NCI-H345 (cell line): ENCODE results near the gene CPNE5.
"Not testable (repeated sequence)": the region's sequence is repeated elsewhere in the genome, so short reads cannot be mapped to it uniquely, and the experiment has no call there.

Experiments
- DNase-seq: peaks from one replicate; lab custom pipeline; 2025; lab: John Stamatoyannopoulos, UW

Gene CPNE5

GRCh38 chr6:36815962-36816735 is 23.1 kb downstream of the CPNE5 start:
- DNase-seq: no peak

DNA sequence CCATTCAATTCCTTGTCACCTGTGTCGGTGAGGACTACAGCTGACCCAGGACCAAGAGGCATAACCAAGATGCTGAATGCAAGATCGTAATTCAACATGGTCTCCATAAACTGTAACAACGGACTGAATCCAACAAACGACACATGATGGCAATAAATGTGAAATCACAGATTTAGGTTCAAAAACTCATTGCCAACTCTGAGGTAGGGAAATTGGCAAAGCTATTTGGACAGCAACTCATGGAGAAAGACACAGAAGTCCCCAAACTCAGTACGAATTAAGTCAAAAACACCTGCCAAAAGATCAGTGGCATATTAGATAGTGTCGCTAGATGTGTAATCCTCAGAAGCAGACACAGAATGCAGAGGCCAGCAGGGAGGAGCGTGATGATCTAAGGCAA is 25.0 kb downstream of the CPNE5 start:
- DNase-seq: no peak

- no peak for DNase-seq
Measured at GRCh38 chr6:36813526-36813925, 25.7 kb downstream of the CPNE5 start.

DNA sequence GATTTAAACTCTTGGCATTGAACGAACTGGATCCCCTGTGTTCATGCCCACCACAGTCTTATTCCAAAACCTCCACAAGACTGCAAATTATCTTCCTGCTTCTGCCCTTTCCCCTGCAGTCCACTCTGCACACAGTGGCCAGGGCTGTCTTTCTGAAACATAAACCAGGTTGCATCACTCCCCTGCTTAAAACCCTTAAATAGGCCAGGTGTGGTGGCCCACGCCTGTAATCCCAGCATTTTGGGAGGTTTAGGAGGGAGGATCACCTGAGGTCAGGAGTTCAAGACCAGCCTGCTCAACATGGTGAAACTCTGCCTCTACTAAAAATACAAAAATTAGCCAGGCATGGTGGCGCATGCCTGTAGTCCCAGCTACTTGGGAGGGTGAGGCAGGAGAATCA is 26.2 kb downstream of the CPNE5 start:
- DNase-seq: not testable (repeated sequence)

DNA sequence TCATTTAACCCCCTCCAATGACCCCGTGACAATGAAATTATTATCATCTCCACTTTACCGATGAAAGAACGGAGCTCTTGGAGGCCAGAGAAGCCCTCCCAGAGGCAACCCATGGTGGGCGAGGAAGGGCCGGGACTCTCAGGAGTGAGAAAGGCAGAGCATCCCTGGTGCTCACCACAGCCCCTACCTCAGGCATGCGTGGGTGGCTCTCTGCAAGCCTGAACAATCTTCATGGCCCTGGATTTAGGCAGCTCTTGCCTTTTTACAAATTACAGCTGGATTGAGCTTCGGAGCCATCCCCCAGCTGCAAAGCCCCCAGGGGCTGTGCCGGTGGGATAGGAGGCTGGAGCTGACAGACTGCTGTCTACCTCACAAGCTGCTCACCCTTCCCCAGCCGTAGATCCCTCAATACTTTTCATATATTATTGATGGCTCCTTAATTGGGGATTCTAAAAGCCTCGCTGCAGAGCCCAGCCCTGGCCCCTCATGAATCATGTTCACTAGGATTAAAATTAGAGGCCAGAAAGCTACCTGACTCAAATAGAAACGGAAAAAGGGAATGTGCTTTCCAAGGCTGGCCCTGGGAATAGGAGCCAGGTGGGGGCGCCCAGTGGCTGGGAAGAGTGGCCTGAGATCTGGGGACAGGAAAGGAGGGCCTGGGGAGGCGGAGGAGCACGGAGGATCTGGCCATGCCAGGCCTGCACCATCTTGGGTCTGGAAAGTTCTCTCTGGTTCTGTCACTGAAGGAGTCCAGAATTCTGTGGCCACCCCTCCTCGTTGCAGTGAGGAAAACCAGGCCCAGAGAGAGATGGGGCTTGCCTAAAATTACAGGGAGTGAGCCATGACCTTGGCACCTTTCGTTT is 29.1 kb downstream of the CPNE5 start:
- no peak for DNase-seq

DNA sequence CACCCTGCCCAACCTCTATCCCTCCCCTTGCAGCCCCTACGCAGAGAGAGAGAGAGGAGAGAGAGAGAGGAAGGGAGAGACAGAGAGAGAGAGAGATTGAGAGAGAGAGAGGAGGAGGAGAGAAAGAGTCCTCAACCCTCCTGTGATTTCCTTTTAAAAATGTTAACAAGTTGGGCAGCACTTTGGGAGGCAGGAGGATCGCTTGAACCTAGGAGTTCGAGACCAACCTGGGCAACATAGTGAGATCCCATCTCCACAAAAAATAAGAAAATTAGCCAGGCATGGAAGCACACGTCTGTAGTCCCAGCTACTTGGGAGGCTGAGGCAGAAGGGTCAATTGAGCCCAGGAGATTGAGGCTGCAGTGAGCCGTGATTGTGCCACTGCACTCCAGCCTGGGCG is 30.1 kb downstream of the CPNE5 start:
- DNase-seq: no peak

DNA sequence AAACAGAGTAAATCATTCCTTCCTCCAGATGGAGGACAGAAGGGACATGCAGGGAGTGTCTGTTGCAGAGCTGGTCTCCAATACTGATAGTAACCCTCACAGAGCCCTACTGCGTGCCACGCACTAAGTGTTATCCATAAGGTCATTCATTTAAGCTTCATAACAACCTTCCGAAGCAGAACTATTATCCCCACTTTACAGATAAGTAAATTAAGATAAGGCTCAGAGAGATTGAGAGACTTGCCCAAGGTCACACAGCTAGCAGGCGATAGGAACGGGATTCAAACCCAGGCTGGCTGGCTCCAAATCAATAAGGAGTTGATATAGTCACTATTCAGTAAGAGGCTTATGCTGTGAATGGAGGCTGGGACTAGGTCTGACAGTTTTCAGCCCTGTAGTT is 30.6 kb downstream of the CPNE5 start:
- no peak for DNase-seq

- no peak for DNase-seq
Measured at GRCh38 chr6:36807750-36808149, 31.5 kb downstream of the CPNE5 start.

DNA sequence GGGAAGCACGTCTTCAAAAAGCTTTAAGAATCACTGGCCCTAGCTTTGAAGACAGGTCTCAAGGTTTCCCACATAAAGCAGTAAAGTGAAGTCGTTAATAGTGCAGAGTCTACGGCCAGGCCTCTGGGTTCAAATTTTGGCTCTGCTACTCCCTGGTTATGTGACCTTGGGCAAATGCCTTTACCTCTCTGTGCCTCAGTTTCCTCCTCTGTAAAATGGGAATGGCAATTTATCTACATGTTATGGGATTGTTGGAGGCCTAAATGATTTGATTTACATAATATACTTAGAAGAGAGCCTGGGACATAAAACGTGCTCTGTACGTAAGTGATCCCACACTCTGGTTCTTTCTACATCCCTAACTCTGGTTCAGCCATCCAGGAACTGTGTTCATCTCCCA is 32.1 kb downstream of the CPNE5 start:
- no peak for DNase-seq

- no peak for DNase-seq
Measured at GRCh38 chr6:36805917-36806316, 33.3 kb downstream of the CPNE5 start.

DNA sequence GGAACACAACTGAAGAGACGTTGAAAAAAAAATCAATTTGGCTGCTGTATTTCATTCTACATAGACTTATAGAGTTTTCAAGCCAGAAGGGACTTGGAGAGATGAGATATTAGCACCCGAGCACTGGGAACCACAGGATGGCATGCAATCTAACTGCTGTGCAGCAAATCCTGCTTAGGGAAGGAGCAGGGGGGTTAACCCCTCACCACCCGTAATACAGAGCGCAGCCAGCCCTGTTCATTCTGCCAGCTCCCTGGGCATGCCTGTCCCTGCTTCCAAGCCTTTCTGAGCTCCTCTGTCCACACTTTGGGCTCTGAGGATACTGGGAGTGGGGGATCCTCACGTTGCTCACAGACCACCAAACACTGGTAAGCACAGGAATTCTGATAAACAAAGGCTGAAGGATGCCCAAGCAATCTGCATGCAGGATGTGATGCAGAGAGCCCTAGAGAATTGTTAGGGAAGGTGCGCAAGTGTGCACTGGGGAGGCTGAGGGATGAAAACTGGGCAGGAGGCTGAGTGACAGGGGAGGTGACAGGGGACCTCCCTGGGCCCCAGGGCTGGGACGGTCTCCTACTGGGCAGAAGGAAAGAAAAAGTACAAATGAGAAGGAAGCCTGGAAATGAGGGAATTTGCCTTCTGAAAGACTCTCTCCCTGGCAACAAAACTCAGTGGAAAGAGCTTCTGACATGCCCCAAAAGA is 34.0 kb downstream of the CPNE5 start:
- DNase-seq: no peak

DNA sequence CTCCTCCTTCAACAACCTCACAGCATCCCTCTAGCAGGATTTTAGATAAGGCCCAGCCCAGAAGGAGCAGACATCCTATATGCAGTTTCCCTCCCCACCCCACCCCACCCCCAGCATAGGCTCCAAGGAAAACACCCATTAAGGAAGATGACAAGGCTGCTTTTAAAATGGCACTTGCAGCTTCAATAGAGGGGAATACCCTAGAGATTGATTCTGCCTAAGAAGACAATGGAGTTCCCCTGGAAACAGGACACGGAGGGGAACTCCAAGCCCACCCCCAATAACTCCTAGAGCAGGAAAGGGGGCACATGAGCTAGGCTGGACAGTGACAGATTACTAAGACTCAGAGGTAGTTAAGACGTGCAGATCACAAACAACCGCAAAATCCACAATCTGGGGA is 34.7 kb downstream of the CPNE5 start:
- DNase-seq: no peak

DNA sequence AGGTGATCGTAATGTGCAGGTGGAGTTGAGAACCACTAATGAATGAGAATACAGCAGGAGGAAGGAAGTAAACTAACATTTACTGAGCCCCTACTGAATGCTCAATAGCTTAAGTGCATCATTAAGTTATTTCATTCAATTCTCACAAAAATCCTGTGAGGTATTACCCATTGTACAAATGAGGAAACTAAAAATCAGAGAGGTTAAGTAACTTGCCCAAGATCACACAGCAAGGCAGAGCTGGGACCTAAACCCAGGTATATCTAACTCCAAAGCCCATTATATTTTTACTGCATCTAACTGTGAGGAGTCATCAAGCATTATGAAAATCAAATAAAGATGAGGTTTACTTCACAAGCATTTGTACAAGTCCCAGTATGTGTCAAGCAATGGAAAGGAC is 35.3 kb downstream of the CPNE5 start:
- no peak for DNase-seq

GRCh38 chr6:36803482-36803881 is 35.8 kb downstream of the CPNE5 start:
- no peak for DNase-seq

- DNase-seq: peak; percentile 33
Measured at GRCh38 chr6:36800223-36801076, 38.8 kb downstream of the CPNE5 start.

DNA sequence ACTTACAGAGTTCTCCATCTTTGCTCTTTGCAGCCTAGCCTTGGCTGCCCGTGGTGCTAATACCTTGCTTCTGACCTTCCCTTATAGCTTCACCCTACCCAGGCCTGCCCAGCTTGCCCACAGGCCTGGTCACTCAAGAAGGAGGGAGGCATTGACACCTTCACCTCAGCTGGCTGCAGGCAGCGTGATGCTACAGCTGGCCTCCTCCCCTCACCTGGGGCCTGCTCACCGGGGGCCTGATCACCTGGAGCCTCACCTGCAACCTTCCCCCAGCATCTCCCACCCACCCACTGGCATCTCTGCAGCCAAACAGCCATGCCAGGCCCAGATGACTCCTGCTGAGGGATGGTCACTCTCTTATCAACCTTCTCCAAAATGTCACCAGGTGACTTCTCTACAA is 40.4 kb downstream of the CPNE5 start:
- no peak for DNase-seq

- DNase-seq: no peak
Measured at GRCh38 chr6:36797653-36798052, 41.6 kb downstream of the CPNE5 start.

DNA sequence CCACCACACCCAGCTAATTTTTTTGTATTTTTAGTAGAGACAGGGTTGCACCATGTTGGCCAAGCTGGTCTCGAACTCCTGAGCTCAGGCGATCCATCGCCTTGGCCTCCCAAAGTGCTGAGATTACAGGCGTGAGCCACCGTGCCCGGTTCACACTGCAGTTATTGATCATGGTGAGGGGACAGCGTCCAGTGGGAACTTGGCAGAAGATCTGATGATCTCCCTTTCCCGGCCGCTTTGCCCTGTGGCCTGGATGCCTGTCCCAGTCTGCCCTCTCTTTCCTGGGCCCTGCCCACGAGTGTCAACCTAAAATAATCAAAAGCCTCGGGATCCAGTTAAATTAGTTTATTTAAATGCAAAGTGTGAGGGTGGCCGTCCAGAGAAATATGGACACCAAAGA is 42.2 kb downstream of the CPNE5 start:
- no peak for DNase-seq

DNA sequence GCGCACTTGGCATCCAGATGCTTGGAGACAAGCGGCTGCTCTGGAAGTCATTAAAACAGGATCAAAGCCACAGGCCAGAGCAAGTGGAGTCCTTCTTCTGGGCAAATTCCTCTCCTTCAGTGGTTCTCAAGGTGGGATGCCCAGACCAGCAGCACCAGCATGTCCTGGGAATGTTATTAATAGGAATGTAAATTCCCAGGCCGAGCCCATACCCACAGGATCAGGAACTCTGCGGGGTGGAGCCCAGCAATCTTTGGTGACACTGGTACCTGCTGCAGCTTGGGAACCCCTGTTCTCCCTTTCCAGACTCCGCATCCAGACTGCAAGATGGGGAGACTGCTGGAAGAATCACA is 44.6 kb downstream of the CPNE5 start:
- no peak for DNase-seq

DNA sequence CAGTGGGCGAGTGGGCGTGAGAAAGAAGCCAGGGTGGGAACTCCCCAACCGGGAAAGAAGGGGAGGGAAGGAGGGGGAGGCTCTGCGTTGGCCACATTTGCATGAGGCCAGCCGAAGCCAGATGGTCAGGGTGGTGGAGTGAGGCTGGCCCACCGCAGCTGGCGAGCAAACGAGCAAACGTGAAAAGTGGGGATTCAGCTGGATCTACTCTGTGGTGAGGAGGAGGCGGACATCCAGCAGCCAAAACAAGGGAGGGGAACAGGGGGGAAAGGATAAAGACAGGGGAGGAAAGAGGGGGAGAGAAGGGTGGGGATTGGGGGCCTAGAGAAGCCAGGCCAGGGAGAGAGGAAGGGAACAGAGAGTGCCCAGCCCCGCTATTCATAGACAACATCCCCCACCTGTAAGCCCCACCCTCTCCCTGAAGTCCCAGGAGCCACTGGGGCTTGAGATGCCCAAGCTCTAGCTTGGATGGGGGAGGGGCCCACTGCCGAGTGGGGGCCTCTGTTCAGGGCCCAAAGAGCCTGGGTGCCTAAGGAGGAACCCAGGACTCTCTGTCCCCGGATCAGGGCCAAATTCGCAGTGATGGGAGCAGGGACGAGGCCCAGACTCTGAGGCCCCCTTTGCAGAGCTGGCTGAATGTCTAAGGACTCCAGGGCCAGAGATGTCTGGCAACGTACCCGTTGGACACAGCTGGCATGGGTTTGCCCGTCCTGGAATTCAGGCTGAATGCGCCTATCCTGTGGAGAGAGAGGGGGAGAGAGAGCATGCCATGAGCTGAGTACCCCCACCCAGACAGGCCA is 45.1 kb downstream of the CPNE5 start:
- DNase-seq: no peak

- no peak for DNase-seq
Measured at GRCh38 chr6:36793296-36793912, 45.8 kb downstream of the CPNE5 start.
